Head of caudate nucleus (tissue), 42 donors: ENCODE data around the gene KL.
A peak's percentile ranks its signal among the peaks of the same experiment; 100 is the strongest.

Experiments
- DNase-seq, 42 donors: peaks; one replicate each; pipeline versions ENCODE4 v3.0.0 to v3.0.0-alpha.2; 2020 to 2021; ENCODE audit warnings: mixed read lengths in 7 of 42
- intact Hi-C: fragments of 100-400 bp; cut with DNase I; formaldehyde crosslinking; loops from one replicate; pipeline ENCODE4 v1.15.0; 2022

The KL gene

DNA sequence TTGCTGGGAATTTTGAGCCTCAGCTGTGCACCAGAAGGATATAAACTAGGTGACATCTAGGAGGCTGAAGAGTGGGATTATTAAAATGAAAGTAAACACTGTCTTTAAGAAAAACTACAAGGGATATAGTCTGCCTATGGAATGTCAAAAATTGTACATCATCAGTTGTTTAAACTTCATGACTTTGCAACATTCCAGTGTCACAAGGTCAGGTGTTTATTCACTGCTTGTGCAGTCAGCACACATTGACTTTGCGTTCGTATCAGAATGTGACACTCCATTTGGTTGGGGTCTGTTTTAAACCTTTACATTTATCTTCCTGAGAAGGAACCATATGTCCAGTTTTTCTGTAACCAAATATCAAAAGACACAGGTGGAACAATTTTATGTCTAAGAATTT lies 85.6 kb downstream of the KL start:
- no peak for DNase-seq
- intact Hi-C loops: no loop called here

DNA sequence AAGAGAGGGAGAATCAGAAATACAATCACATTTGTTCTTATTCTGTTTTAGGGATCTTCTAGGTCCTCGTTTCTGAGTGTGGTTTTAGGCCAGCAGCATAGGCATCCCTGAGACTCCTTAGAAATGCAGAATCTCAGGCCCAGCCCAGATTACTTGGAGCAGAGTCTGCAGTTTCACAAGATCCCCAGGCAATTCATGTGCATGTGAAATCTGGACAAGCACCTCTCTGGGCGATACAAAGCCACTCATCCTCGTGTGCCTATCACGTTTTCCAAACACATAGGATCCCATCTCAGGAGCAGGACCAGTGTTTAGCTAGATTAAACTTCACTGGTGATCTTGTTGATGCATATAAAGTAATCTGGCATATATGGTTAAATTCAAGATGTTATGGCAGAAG lies 87.2 kb downstream of the KL start:
- DNase-seq: no peak
- intact Hi-C loops: no loop called here

DNA sequence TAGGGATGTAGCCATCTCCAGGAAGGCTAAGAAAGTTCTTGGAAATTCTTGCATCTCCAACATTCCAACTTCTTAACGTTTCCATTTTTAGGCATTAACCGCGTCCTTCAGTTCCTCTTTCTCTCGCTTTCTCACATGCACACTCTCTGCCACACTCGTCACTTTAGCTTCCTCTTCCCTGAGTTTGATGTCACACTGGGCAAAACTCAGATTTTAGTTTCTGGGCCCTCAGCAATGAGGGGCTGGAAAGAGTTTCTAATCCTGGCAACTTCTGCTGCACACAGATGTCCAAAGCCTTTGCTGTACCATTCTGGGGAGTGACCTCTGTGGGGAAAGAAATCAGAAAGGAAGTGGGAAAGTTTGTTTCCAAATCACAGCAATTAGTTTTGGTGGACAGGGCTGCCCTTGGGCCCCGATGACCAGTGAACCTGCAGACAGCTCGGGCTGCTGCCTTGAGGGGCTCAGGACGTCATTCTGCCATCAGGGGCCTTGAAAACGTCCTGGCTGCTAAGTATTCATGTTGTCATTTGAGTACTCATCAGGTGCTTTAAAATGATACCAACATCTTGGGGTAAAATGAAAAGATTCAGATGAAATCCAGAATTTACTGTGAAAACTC lies 89.3 kb downstream of the KL start:
- DNase-seq: no peak
- intact Hi-C loops: no loop called here

DNA sequence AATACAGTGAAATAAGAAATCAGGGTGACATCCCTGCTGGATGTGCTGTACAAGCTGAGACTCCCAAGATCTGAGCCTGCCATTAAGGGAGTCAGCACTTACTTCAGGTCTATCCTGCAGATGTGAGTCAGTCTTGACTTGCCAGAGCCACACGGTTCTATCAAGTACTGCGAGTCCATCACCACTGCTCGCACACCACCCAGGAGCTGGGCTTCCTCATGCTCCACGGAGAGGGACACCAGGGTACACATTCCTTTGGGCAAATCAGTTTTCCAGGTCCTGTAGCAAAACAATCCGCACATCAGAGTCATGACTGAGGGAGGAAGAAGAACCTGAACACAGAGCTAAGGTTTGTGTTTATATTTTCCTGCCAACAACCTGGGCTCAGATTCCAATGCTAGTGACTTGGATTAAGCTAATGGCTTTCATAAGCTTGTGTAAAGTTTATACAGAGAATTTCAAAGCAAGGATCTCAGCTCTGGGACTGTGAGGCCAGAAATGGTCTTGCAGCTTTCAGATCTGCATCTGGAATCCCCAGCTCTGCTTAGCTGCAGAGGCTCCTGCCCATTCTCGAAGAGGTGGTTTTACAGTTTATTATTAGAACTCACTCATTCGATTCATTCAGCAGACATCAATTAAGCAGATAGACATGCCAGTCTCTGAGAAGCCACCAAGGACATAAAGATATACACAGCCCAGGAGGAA lies 90.6 kb downstream of the KL start:
- intact Hi-C loops: no loop called here
- DNase-seq: no peak

DNA sequence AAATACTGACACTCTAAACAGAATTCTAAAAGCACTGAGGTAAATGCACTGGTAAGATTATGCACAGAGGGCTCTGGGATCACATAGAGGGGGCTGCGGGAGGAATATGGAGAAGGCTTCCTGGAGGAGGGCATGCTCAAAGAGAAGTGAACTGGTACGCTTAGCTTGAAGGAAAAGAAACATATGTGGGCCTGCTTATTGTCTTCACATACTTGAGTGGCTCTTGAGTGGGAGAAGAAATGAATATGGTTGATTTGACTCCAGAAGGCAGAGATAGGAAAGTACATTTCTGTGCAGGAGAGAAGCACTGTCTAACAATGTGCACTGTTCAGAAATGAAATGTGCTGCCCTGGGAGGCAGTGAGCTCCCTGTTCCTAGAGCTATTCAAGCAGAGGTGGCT lies 91.1 kb downstream of the KL start:
- intact Hi-C loops: no loop called here

DNA sequence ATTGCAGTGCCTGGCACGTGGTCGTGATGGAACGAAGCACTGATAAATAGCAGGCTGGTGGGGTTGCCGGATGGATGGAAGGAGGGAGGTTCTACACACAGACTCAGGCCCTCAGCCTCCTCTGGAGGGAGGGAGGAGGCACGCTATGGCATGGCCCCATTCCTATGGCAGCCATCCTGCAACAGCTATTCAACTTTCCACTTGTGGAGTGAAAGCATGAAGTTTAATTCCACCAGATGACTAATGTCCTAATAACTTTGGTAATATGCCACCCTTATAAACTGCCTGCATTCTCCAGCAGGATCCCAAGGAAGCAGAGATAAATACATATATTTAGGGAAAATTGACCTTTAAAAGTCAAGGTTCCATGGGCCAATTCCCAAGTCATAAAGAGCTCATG lies 92.4 kb downstream of the KL start:
- intact Hi-C loops: no loop called here
- DNase-seq: no peak

More for the DNA sequence above, 91.1 kb downstream of the KL start:
- peak in 1 of 42 donors; percentile 42 for DNase-seq

DNA sequence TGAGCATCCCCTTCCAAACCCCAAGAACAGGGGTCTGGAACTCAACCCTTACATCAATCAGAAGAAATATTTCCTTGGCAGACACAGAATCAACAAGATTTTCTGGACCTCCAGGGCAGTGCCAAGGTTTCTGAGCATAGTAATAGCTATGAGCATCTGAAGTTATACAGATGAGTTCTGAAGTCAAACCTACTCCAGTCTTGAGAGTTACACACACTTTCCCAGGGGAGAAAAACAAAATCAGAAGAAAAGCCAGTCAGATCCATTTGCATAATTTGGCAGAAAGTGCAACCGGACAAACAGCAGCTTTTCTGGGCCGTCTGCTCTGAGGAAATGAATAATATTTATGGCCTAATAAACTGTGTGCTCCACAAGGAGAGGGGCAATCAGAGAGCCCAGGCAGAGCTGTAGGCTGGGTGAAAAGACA lies 93.1 kb downstream of the KL start:
- intact Hi-C loops: no loop called here
- no peak for DNase-seq

DNA sequence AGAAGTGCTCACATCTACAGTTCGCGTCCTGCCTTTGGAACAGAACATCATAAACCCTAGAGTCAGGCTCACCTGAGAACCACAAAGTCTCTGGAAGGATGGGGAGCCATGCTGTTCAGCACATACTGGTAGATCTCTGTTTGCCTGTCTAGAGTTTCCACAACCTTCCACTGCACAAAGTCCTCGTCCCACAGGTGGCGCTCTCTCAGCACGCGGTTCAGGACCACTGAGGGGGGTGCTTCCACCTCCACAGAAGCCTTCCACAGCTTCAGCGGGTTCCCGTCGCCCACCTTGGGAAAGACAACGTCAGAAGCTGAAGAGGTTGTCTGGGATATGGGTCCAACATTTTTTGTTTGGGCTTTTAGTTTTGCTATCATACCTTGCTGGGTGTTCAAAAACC lies 93.6 kb downstream of the KL start:
- intact Hi-C loops: no loop called here
- DNase-seq: no peak

DNA sequence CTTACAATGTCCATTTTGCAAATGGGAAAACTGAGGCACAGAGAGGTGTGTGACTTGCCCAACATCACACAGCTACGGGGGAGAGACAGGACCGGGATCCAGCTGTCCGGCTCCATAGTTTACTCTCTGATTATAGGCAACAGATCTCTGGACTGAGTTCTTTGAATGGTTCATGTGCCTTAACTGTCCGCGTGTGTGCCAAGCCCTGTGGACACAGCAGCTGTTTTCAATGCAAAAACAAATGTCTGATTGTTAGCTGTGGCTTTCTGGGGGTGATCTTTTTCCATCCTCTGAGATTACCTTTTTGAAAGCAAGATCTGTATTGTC lies 94.1 kb downstream of the KL start:
- DNase-seq: no peak
- intact Hi-C loops: no loop called here

DNA sequence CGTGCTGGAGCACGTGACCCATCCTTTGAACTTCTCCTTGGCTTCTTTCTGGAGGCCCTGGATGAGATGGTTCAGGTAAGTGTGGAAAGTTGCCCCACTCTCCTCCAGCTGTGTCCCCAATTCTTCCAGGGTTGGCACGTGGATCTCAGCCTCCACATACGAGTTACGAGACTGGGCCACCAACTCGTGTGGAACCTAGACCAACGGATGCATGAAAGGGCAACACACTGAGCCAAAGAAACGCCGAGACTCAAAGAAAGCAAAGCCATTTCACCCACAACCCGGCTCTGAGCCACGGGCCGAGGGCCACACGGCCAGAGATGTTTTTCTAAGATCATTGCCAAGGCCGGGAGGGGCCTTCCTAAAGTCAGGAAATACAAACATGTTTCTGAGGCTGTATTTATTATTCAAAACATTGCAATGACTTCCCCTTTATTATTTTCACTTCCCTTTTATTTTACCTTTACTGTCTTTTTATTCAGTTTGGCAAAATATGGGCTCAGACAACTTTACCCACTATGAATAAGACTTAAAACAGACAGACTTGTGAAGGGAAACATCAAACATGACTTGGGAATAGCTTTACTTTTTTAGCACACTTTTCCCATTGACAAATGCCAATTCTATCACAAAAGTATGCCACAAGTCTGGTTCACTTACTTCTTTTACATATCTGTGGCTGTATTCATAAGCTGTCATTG lies 94.6 kb downstream of the KL start:
- intact Hi-C loops: no loop called here
- DNase-seq: no peak

DNA sequence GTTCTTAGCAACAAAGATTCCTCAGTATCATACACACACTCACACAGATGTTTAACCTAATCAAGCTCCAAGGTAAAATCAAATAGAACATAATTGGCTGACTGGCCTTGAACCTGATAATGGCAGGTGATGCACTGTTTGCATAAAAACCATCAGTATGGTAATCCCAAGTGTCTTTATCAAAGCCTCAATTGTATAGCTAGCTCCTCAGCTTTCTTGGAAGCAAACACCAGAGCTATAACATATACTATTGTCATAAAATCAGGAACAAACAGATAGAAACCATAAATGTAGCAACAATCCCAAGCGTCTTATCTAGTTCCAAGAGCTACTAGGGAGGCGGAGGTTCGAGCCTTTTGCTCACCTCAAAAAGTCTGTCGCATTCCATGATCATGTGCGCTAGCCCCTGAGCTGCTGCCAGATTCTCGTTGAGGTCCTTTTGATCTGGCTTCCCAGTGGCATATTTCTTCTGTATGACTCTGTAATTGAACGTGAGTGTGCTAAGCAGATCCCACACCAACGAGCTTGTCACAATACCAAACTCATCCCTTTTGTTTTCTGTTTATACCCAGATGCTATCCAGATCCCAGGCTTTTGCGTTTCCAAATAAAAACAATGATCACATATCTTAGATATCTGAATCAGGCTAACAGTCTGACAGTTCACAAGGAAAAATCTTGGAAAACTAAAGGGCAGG lies 95.3 kb downstream of the KL start:
- no peak for DNase-seq

DNA sequence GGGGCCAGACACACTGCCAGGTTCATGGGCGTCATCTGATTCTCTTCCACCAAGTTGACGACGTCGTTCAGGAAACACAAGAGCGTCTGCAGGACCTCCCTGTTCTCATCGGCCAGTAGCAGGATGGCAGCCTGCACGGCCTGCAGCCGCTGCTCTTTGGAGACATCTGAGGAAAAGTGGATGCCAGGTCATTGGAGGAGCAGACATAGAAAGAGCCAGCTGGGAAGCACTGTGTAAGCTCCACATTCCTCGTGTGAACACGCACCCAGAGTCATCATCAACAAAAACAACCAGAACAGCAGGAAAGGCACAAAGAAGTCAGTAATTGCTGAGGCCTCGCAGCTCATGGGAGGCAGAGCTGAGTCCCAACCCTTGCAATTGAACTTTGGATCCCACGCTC lies 96.5 kb downstream of the KL start:
- DNase-seq: no peak
- intact Hi-C loops: no loop called here

More for the DNA sequence above, 95.3 kb downstream of the KL start:
- intact Hi-C loops: no loop called here

DNA sequence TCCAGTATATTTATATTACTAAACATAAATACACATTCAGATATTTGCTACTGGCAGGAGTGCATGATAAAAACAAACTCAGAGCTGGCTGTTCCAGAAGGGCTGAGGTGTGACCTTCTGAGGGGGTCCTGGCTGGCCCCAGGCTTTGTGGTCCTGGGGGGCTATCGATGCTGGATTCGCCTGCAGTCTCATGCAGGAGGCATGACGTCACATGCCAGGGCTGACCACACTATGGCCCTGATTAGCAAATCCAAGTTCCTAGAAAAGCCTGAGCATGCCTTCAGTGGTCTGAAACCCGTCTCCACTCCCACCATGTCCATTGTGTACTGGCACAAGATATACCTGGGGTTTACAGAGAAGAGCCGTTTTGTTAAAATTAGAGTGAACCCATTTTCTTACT lies 97.9 kb downstream of the KL start:
- intact Hi-C loops: no loop called here
- no peak for DNase-seq

DNA sequence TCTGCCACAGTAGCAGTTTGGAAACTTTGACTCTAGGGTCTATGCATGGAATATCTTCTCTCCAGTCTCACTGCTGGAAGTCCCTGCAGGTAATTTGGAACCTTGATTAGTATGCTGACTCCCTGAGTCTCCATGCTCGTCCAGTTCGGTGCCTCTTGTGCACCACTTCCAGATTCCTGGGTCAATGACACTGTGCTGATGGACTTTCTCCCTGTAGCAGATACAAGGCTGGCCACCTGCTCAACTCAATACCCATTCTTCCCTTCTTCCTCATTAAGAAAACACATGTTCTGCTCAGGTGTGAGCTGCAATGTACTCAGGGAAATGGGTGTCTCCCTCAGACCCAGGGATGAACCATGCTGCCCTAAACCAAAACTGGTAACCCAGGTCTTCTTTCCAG lies 99.1 kb downstream of the KL start:
- no peak for DNase-seq
- intact Hi-C loops: no loop called here
